HepG2 (cell line): ENCODE data around the gene ALDH4A1. TPM values are rescaled to one million over a fixed set of nuclear protein-coding genes. Genes with fewer than 3 reads are reported as not detected.

ENCODE experiments used
- BHLHE40 ChIP-seq: IDR thresholded peaks from 2 replicates; pipeline ENCODE4 v1.6.1; 2011; ENCODE audit warnings: low read length, improper control_type of control experiment
- ERF ChIP-seq: IDR thresholded peaks from 2 replicates; pipeline ENCODE4 v1.6.1; 2018; ENCODE audit warnings: missing biosample characterization, missing genetic modification reagents
- HDAC1 ChIP-seq: sonication (generic); formaldehyde crosslinking; IDR thresholded peaks from 2 replicates; pipeline ENCODE4 v1.5.1; 2020; ENCODE audit warnings: mild to moderate bottlenecking, missing genetic modification reagents
- HDAC2 ChIP-seq: sonication (generic); formaldehyde crosslinking; IDR thresholded peaks from 2 replicates; pipeline ENCODE4 v1.4.0; 2020; ENCODE audit warnings: missing genetic modification reagents
- HNRNPK ChIP-seq: fragments of 200-400 bp; formaldehyde crosslinking; IDR thresholded peaks from 2 replicates; pipeline ENCODE4 v1.6.1; 2018; ENCODE audit warnings: low read length, low read depth, moderate library complexity, mild to moderate bottlenecking; ENCODE audit not compliant: poor library complexity, severe bottlenecking
- ISL2 ChIP-seq: sonication (generic); formaldehyde crosslinking; IDR thresholded peaks from 2 replicates; pipeline ENCODE4 v1.5.0; 2020; ENCODE audit warnings: missing genetic modification reagents
- KDM2A ChIP-seq: sonication (generic); formaldehyde crosslinking; IDR thresholded peaks from 2 replicates; pipeline ENCODE4 v1.4.0; 2020; ENCODE audit warnings: low read depth, missing genetic modification reagents, borderline replicate concordance
- MTF2 ChIP-seq: sonication (generic); formaldehyde crosslinking; IDR thresholded peaks from 2 replicates; pipeline ENCODE4 v1.5.0; 2020; ENCODE audit warnings: missing genetic modification reagents, borderline replicate concordance
- NCOA5 ChIP-seq: sonication (generic); formaldehyde crosslinking; IDR thresholded peaks from 2 replicates; pipeline ENCODE4 v1.4.0; 2020; ENCODE audit warnings: missing genetic modification reagents
- SOX6 ChIP-seq, 2 experiments: fragments of 450-650 bp in 1 of 2; sonication (generic) in 1 of 2; formaldehyde crosslinking in 1 of 2; IDR thresholded peaks; 2 replicates each; pipeline versions ENCODE4 v1.4.0 to v1.6.1; 2017 to 2020; ENCODE audit warnings: antibody characterized with exemption in 1 of 2, mild to moderate bottlenecking in 1 of 2, missing genetic modification reagents in 1 of 2
- TBP ChIP-seq: sonication (generic); formaldehyde crosslinking; IDR thresholded peaks from 2 replicates; pipeline ENCODE4 v1.5.0; 2020; ENCODE audit warnings: missing genetic modification reagents
- TGIF2 ChIP-seq: IDR thresholded peaks from 2 replicates; pipeline ENCODE4 v1.6.1; 2016; ENCODE audit warnings: control low read depth, missing compliant biosample characterization
- YEATS4 ChIP-seq: sonication (generic); formaldehyde crosslinking; IDR thresholded peaks from 2 replicates; pipeline ENCODE4 v1.4.0; 2020; ENCODE audit warnings: missing genetic modification reagents, borderline replicate concordance
- ZBED4 ChIP-seq: sonication (generic); formaldehyde crosslinking; IDR thresholded peaks from 2 replicates; pipeline ENCODE4 v1.4.0; 2020; ENCODE audit warnings: missing genetic modification reagents, borderline replicate concordance
- ZBTB1 ChIP-seq: sonication (generic); formaldehyde crosslinking; IDR thresholded peaks from 2 replicates; pipeline ENCODE4 v1.4.0; 2020; ENCODE audit warnings: missing genetic modification reagents, borderline replicate concordance
- ZFP90 ChIP-seq: sonication (generic); formaldehyde crosslinking; IDR thresholded peaks from 2 replicates; pipeline ENCODE4 v1.8.0; 2022; ENCODE audit warnings: missing genetic modification reagents, mild to moderate bottlenecking, inconsistent platforms, borderline replicate concordance
- ZNF513 ChIP-seq: sonication (generic); formaldehyde crosslinking; conservative IDR thresholded peaks from 2 replicates; pipeline ENCODE4 v1.5.0; 2020; ENCODE audit warnings: missing genetic modification reagents
- polyA plus RNA-seq, 8 experiments: library from polyadenylated mRNA; depleted of rRNA in 3 of 8; stranded (reverse) in 7 of 8; unstranded in 1 of 8; fragments of >200 nt; fragmentation: Illumina TruSeq in 4 of 8; extraction: Trizol in 4 of 8; gene quantifications; 2 replicates each; pipeline versions ENCODE4 v1.2.1 to v1.2.3, GENCODE V29; 2011 to 2016; ENCODE audit warnings: low read depth in 4 of 8, missing spikeins in 1 of 8, mixed read lengths in 1 of 8; ENCODE audit not compliant: insufficient read depth in 1 of 8
- total RNA-seq, 5 experiments: library from RNA; depleted of rRNA; stranded (reverse); fragments of >200 nt; fragmentation: Illumina TruSeq; extraction: Trizol; gene quantifications; 2 replicates each; pipeline ENCODE4 v1.2.3, GENCODE V29; 2016; ENCODE audit warnings: low read depth in 1 of 5
- TF ChIP-seq, protein P1 (sequence below): sonication (generic); formaldehyde crosslinking; IDR thresholded peaks from 2 replicates; pipeline ENCODE4 v1.5.0; 2020; ENCODE audit warnings: mild to moderate bottlenecking, missing genetic modification reagents, borderline replicate concordance
- TF ChIP-seq, protein P2 (sequence below): sonication (generic); formaldehyde crosslinking; IDR thresholded peaks from 2 replicates; pipeline ENCODE4 v1.4.0; 2020; ENCODE audit warnings: missing genetic modification reagents

ALDH4A1 gene
- total and polyA plus RNA-seq, 2 of the 13 experiments (the other 11 are each of a cell fraction or from before 2014, with no cell fraction given), result 76.4 to 240 TPM

DNA sequence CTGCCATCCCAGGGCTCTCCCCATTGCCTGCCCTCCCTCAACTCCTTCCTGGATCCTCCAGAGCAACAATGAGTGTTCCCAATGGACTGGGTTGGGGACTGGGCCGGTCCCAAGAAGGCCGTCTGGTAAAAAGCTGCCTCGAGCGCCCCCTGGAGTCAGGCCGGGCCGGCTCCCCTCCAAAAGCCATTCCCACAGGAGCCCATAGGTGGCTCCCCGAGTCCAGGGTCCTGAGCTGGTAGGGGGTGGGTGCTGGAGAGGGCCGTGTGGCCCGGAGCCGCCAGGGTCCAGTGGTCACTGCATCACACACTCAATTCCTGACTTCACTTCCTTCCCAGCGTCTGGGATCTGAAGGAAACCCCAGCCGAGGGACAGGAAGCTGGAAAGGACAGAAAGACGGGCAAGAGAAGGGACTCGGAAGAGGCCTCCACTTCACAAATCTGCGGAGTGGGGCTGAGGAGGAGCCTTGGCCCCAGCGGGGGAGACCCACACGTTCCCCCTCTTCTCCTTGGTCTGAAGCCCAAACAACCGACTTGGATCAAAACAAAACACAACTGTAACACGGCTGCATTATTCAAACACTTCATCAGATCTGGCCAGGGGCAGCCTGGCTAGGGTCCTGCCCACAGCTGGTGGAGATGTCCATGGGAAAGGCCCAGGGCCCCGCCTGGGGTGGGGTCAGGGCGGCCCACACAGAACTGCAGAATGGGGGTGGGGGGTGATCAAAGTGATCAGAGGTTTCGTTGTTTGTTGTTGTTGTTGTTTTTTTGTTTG is 10.9 kb upstream of the ALDH4A1 start (continued):
- TF ChIP-seq KDM2A (CRISPR knock-in tag) (peak; percentile 70; the same call in 1 of the 2 replicates), TGIF2 (CRISPR knock-in tag) (peak; percentile 51; the same call in 1 of the 2 replicates), TBP (CRISPR knock-in tag) (0 out of 2 replicates have a peak, but pooled peaks have one; percentile 51), HNRNPK (no peak), YEATS4 (CRISPR knock-in tag) (peak; percentile 45; the same call in 1 of the 2 replicates), ZBTB1 (CRISPR knock-in tag) (no peak), ZBED4 (CRISPR knock-in tag) (peak; percentile 58; the same call in 1 of the 2 replicates), HDAC2 (CRISPR knock-in tag) (no peak), HDAC1 (CRISPR knock-in tag) (no peak), ERF (0 out of 2 replicates have a peak, but pooled peaks have one; percentile 32), ISL2 (CRISPR knock-in tag) (peak; percentile 55), SOX6 (IDR thresholded peaks at IDR 0.05) (no peak), SOX6 (CRISPR knock-in tag; IDR thresholded peaks at IDR 0.05) (peak; percentile 64), NCOA5 (CRISPR knock-in tag) (no peak), ZNF513 (no peak), BHLHE40 (0 out of 2 replicates have a peak, but pooled peaks have one; percentile 14), MTF2 (CRISPR knock-in tag) (no peak), ZFP90 (peak; percentile 80)
- TF ChIP-seq, protein P1, sequence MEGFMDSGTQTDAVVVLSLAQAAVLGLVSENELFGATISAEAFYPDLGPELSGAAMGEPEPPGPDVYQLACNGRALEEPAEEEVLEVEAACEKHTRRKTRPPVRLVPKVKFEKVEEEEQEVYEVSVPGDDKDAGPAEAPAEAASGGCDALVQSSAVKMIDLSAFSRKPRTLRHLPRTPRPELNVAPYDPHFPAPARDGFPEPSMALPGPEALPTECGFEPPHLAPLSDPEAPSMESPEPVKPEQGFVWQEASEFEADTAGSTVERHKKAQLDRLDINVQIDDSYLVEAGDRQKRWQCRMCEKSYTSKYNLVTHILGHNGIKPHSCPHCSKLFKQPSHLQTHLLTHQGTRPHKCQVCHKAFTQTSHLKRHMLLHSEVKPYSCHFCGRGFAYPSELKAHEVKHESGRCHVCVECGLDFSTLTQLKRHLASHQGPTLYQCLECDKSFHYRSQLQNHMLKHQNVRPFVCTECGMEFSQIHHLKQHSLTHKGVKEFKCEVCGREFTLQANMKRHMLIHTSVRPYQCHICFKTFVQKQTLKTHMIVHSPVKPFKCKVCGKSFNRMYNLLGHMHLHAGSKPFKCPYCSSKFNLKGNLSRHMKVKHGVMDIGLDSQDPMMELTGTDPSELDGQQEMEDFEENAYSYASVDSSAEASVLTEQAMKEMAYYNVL, result peak; percentile 75; the same call in 1 of the 2 replicates
- TF ChIP-seq, protein P2, sequence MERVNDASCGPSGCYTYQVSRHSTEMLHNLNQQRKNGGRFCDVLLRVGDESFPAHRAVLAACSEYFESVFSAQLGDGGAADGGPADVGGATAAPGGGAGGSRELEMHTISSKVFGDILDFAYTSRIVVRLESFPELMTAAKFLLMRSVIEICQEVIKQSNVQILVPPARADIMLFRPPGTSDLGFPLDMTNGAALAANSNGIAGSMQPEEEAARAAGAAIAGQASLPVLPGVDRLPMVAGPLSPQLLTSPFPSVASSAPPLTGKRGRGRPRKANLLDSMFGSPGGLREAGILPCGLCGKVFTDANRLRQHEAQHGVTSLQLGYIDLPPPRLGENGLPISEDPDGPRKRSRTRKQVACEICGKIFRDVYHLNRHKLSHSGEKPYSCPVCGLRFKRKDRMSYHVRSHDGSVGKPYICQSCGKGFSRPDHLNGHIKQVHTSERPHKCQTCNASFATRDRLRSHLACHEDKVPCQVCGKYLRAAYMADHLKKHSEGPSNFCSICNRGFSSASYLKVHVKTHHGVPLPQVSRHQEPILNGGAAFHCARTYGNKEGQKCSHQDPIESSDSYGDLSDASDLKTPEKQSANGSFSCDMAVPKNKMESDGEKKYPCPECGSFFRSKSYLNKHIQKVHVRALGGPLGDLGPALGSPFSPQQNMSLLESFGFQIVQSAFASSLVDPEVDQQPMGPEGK (CRISPR knock-in tag), result peak; percentile 48
